Stimulated activated CD8-positive, alpha-beta memory T cell treated with anti-CD3 and anti-CD28 coated beads, Interleukin-2, amount 100 ng/mL, for 1 hour (primary cell): ENCODE data around the gene ADAMTS15.
"Not testable (repeated sequence)": the region's sequence is repeated elsewhere in the genome, so short reads cannot be mapped to it uniquely, and the experiment has no call there.

Experiments
- DNase-seq, 2 donors: peaks; one replicate each; pipeline ENCODE4 v3.0.0-alpha.2; 2020; ENCODE audit warnings: low read depth in 2 of 2

The ADAMTS15 gene

GRCh38 chr11:130434521-130435223 is 13.8 kb upstream of the ADAMTS15 start:
- DNase-seq: peak; percentile 22 to 51

GRCh38 chr11:130435671-130436070 is 12.8 kb upstream of the ADAMTS15 start:
- no peak for DNase-seq

- no peak for DNase-seq
Observed at GRCh38 chr11:130436171-130436570, 12.3 kb upstream of the ADAMTS15 start.

GRCh38 chr11:130437848-130438247 is 10.6 kb upstream of the ADAMTS15 start:
- DNase-seq: no peak

- DNase-seq: not testable (repeated sequence)
Observed at GRCh38 chr11:130438401-130439159, 9.9 kb upstream of the ADAMTS15 start.

GRCh38 chr11:130439160-130439519 is 9.3 kb upstream of the ADAMTS15 start:
- DNase-seq: no peak

- DNase-seq: no peak
Observed at GRCh38 chr11:130439876-130440275, 8.6 kb upstream of the ADAMTS15 start.

- DNase-seq: no peak
Observed at GRCh38 chr11:130441719-130442118, 6.7 kb upstream of the ADAMTS15 start.

GRCh38 chr11:130442737-130443136 is 5.7 kb upstream of the ADAMTS15 start:
- no peak for DNase-seq

GRCh38 chr11:130445788-130446187 is 2.7 kb upstream of the ADAMTS15 start:
- DNase-seq: no peak

GRCh38 chr11:130448039-130448415 is 418 bp upstream of the ADAMTS15 start:
- no peak for DNase-seq

- DNase-seq: no peak
Observed at GRCh38 chr11:130449310-130449990, 1.0 kb downstream of the ADAMTS15 start.

- DNase-seq: no peak
Observed at GRCh38 chr11:130449996-130450769, 1.7 kb downstream of the ADAMTS15 start.

- no peak for DNase-seq
Observed at GRCh38 chr11:130451231-130452019, 3.0 kb downstream of the ADAMTS15 start.

- DNase-seq: no peak
Observed at GRCh38 chr11:130452176-130452575, 3.7 kb downstream of the ADAMTS15 start.

- no peak for DNase-seq
Observed at GRCh38 chr11:130452940-130453339, 4.5 kb downstream of the ADAMTS15 start.

GRCh38 chr11:130454491-130455252 is 6.2 kb downstream of the ADAMTS15 start:
- DNase-seq: no peak

- no peak for DNase-seq
Observed at GRCh38 chr11:130455483-130456127, 7.2 kb downstream of the ADAMTS15 start.

GRCh38 chr11:130456286-130456685 is 7.8 kb downstream of the ADAMTS15 start:
- DNase-seq: no peak
